GM23338 (cell line): ENCODE measurements around the gene MFSD6L. TPM values are rescaled to one million over a fixed set of nuclear protein-coding genes. Genes with fewer than 3 reads are reported as not detected.

Experiments used
- ATAC-seq: fragments of 200-7000 bp; cut with Tn5 transposase; 3 replicates; pipeline ENCODE4 v1.9.1; 2020
- DNase-seq: peaks from one replicate; pipeline ENCODE4 v3.0.0-alpha.2; 2015; ENCODE audit warnings: low spot score
- H2AFZ ChIP-seq: fragments of 200-600 bp; sonication (generic); 2 replicates; pipeline ENCODE4 v1.8.0; 2016; ENCODE audit warnings: antibody characterized with exemption, mild to moderate bottlenecking, moderate library complexity
- H3F3A ChIP-seq: fragments of 200-600 bp; sonication (generic); replicated peaks from 2 replicates; pipeline ENCODE4 v1.8.0; 2017; ENCODE audit warnings: antibody characterized with exemption, mixed run types, low read depth
- H3K27ac ChIP-seq: fragments of 200-600 bp; sonication (generic); 2 replicates; pipeline ENCODE4 v1.6.1; 2016; ENCODE audit warnings: low read depth
- H3K27me3 ChIP-seq: fragments of 200-600 bp; sonication (generic); 2 replicates; pipeline ENCODE4 v1.8.0; 2016; ENCODE audit warnings: mild to moderate bottlenecking, mixed run types, moderate library complexity; ENCODE audit not compliant: insufficient read depth
- H3K36me3 ChIP-seq: fragments of 200-600 bp; sonication (generic); 2 replicates; pipeline ENCODE4 v1.8.0; 2016; ENCODE audit warnings: mild to moderate bottlenecking; ENCODE audit not compliant: insufficient read depth
- H3K4me1 ChIP-seq: fragments of 200-600 bp; sonication (generic); 2 replicates; pipeline ENCODE4 v1.8.0; 2016; ENCODE audit warnings: mild to moderate bottlenecking, moderate library complexity; ENCODE audit not compliant: insufficient read depth
- H3K4me2 ChIP-seq: fragments of 200-600 bp; sonication (generic); 2 replicates; pipeline ENCODE4 v1.7.1; 2017; ENCODE audit warnings: mixed run types
- H3K4me3 ChIP-seq: fragments of 200-600 bp; sonication (generic); 2 replicates; pipeline ENCODE4 v1.6.1; 2016; ENCODE audit warnings: mixed run types
- H3K79me2 ChIP-seq: fragments of 200-600 bp; sonication (generic); replicated peaks from 2 replicates; pipeline ENCODE4 v1.8.0; 2017; ENCODE audit warnings: mild to moderate bottlenecking; ENCODE audit not compliant: insufficient read depth
- H3K9me2 ChIP-seq: fragments of 200-600 bp; sonication (generic); 2 replicates; pipeline ENCODE4 v1.8.0; 2017; ENCODE audit not compliant: insufficient read depth
- H4K20me1 ChIP-seq: fragments of 200-600 bp; sonication (generic); replicated peaks from 2 replicates; pipeline ENCODE4 v1.8.0; 2017; ENCODE audit warnings: mild to moderate bottlenecking; ENCODE audit not compliant: insufficient read depth
- H3K27ac Mint-ChIP-seq: 2 replicates; pipeline ENCODE4 v1.8.0; 2020; ENCODE audit warnings: inconsistent platforms, mild to moderate bottlenecking, moderate library complexity, mixed read lengths
- H3K27me3 Mint-ChIP-seq: 3 replicates; pipeline ENCODE4 v1.8.0; 2022; ENCODE audit warnings: low read depth, mild to moderate bottlenecking, moderate library complexity, mixed read lengths, inconsistent platforms; ENCODE audit not compliant: insufficient read depth, poor library complexity
- H3K36me3 Mint-ChIP-seq: 3 replicates; pipeline ENCODE4 v1.8.0; 2021; ENCODE audit warnings: low read depth, mild to moderate bottlenecking, inconsistent platforms, moderate library complexity, mixed read lengths
- H3K4me1 Mint-ChIP-seq: 3 replicates; pipeline ENCODE4 v1.8.0; 2020; ENCODE audit warnings: mild to moderate bottlenecking, inconsistent platforms, mixed read lengths
- H3K4me3 Mint-ChIP-seq: 3 replicates; pipeline ENCODE4 v1.8.0; 2021; ENCODE audit warnings: moderate library complexity, mild to moderate bottlenecking, inconsistent platforms, mixed read lengths
- H3K9me3 Mint-ChIP-seq: 3 replicates; pipeline ENCODE4 v1.8.0; 2020; ENCODE audit warnings: moderate library complexity, mild to moderate bottlenecking, inconsistent platforms, mixed read lengths
- CREB1 ChIP-seq: fragments of 250-450 bp; sonication (Bioruptor Pico); IDR thresholded peaks from 2 replicates; pipeline ENCODE4 v1.5.0; 2020; ENCODE audit warnings: low read depth, mild to moderate bottlenecking, moderate library complexity
- CTCF ChIP-seq, 2 experiments: fragments of 200-600 bp in 1 of 2; sonication (generic) in 1 of 2; conservative IDR thresholded peaks; 2 replicates each; pipeline versions ENCODE4 v1.5.1 to v1.6.1; 2016 to 2017; ENCODE audit warnings: antibody characterized with exemption in 2 of 2, low read depth in 2 of 2, mild to moderate bottlenecking in 2 of 2, moderate library complexity in 1 of 2
- ETS1 ChIP-seq: IDR thresholded peaks from 2 replicates; pipeline ENCODE4 v1.6.1; 2016; ENCODE audit warnings: antibody characterized with exemption
- EZH2phosphoT487 ChIP-seq: fragments of 200-600 bp; sonication (generic); IDR thresholded peaks from one replicate; pipeline ENCODE4 v1.8.1; 2018; ENCODE audit warnings: antibody characterized with exemption; ENCODE audit not compliant: unreplicated experiment
- JUNB ChIP-seq: IDR thresholded peaks from one replicate; pipeline ENCODE4 v1.6.1; 2016; ENCODE audit warnings: antibody characterized with exemption; ENCODE audit not compliant: unreplicated experiment
- POLR2AphosphoS5 ChIP-seq: IDR thresholded peaks from 2 replicates; pipeline ENCODE4 v1.6.1; 2016; ENCODE audit warnings: antibody characterized with exemption, low read depth
- REST ChIP-seq: IDR thresholded peaks from one replicate; pipeline ENCODE4 v1.6.1; 2018; ENCODE audit warnings: antibody characterized with exemption; ENCODE audit not compliant: unreplicated experiment
- STAT1 ChIP-seq: IDR thresholded peaks from one replicate; pipeline ENCODE4 v1.6.1; 2016; ENCODE audit warnings: antibody characterized with exemption; ENCODE audit not compliant: unreplicated experiment
- ZNF114 ChIP-seq: fragments of 250-450 bp; sonication (Bioruptor Pico); IDR thresholded peaks from 2 replicates; pipeline ENCODE4 v1.5.0; 2020; ENCODE audit warnings: mild to moderate bottlenecking, moderate library complexity
- ZNF331 ChIP-seq: fragments of 250-450 bp; sonication (Bioruptor Pico); IDR thresholded peaks from 2 replicates; pipeline ENCODE4 v1.5.0; 2020; ENCODE audit warnings: low read depth, mild to moderate bottlenecking, moderate library complexity
- ZNF462 ChIP-seq: fragments of 250-450 bp; sonication (Bioruptor Pico); IDR thresholded peaks from 2 replicates; pipeline ENCODE4 v1.5.0; 2020; ENCODE audit warnings: mild to moderate bottlenecking, moderate library complexity
- polyA plus RNA-seq: library from polyadenylated mRNA; unstranded; fragments of >200 nt; fragmentation: Nextera tagmentation; extraction: Ambion mirVana; gene quantifications from 2 replicates; pipeline ENCODE4 v1.2.1, GENCODE V29; 2016
- total RNA-seq: library from RNA; depleted of rRNA; stranded (reverse); fragments of >200 nt; shearing (Covaris generic); gene quantifications from 2 replicates; pipeline ENCODE4 v1.2.3, GENCODE V29; 2014

MFSD6L gene
- total and polyA plus RNA-seq, 2 experiments from 2014 or later, result 0.52 to 2.8 TPM

- H2AFZ ChIP-seq, result no peak overlapping the region
- H3K79me2 ChIP-seq, result no peaks in the 10 kb centered on the region
- no peak overlapping the region for H3K4me2 ChIP-seq
- peaks cover 7% of the 10 kb centered on the region; the same call in 1 of the 3 replicates for H3K9me3 Mint-ChIP-seq
- no peaks in the 10 kb centered on the region for H3K9me2 ChIP-seq
- H3K4me1 ChIP-seq, result no peaks in the 10 kb centered on the region
- no peak overlapping the region for H3K4me3 Mint-ChIP-seq
- H3K27ac ChIP-seq, result no peak overlapping the region
- H4K20me1 ChIP-seq, result no peaks in the 10 kb centered on the region
- H3K27ac Mint-ChIP-seq, result no peak overlapping the region
- no peak for DNase-seq
- H3K36me3 ChIP-seq, result no peaks in the 10 kb centered on the region
- H3K4me3 ChIP-seq, result no peak overlapping the region
- no peaks in the 10 kb centered on the region for H3K27me3 ChIP-seq
- no peak for TF ChIP-seq STAT1
- TF ChIP-seq ZNF114 (CRISPR knock-in tag), result no peak
- TF ChIP-seq REST, result no peak
- TF ChIP-seq JUNB, result no peak
- TF ChIP-seq EZH2phosphoT487, result no peak
- no peak for TF ChIP-seq ZNF462 (CRISPR knock-in tag)
- TF ChIP-seq POLR2AphosphoS5, result no peak
- no peak for TF ChIP-seq ZNF331
- TF ChIP-seq CTCF (conservative IDR thresholded peaks at IDR 0.05; ENCODE audit: low read depth in 2 of 2), result no peak
- TF ChIP-seq CREB1 (CRISPR knock-in tag), result no peak
- TF ChIP-seq ETS1, result no peak
- no peak for ATAC-seq
- H3F3A ChIP-seq, result no peaks in the 10 kb centered on the region
- H3K4me1 Mint-ChIP-seq, result peaks cover 4% of the 10 kb centered on the region; the same call in 2 of the 3 replicates
- peaks cover 9% of the 10 kb centered on the region for H3K27me3 Mint-ChIP-seq
- no peaks in the 10 kb centered on the region for H3K36me3 Mint-ChIP-seq
These were observed 23.4 kb upstream of the MFSD6L start for GRCh38 chr17:8822401-8823035.
